Kidney glomerular epithelial cell (primary cell): Measurements from ENCODE around the gene GIMAP6.
"Not testable (repeated sequence)": the region's sequence is repeated elsewhere in the genome, so short reads cannot be mapped to it uniquely, and the experiment has no call there.

ENCODE experiments used
- DNase-seq: peaks from one replicate; lab custom pipeline; 2025; lab: John Stamatoyannopoulos, UW

The GIMAP6 gene

DNA sequence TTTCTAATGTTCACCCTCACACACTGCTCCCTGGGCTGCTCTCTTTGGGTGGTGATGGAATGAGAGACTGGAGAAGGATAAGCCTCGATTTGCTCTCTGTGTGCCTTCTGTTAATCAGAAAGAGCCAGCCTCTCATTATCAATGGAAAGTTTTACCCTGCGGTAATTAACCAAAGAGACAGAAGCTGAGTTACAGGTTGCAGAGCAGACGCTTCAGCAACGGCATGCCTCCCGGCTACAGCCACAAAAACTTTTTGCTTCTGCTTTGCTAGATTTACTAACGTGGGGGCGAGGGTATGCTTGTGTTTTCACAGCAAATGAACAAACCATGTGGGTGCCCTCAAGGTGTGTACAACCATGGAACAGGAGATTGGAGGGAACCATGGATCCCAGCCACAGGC, 47.0 kb downstream of the GIMAP6 start:
- no peak for DNase-seq

GRCh38 chr7:150580638-150581394, 51.4 kb downstream of the GIMAP6 start:
- DNase-seq: no peak

GRCh38 chr7:150579979-150580637, 52.1 kb downstream of the GIMAP6 start:
- not testable (repeated sequence) for DNase-seq
